Activated CD8-positive, alpha-beta memory T cell treated with anti-CD3 and anti-CD28 coated beads for 4 hours (primary cell): Measurements from ENCODE around the gene HIVEP2.

Experiments
- DNase-seq, 2 donors: peaks; one replicate each; pipeline ENCODE4 v3.0.0-alpha.2; 2020; ENCODE audit warnings: low read depth in 2 of 2

HIVEP2 gene

DNA sequence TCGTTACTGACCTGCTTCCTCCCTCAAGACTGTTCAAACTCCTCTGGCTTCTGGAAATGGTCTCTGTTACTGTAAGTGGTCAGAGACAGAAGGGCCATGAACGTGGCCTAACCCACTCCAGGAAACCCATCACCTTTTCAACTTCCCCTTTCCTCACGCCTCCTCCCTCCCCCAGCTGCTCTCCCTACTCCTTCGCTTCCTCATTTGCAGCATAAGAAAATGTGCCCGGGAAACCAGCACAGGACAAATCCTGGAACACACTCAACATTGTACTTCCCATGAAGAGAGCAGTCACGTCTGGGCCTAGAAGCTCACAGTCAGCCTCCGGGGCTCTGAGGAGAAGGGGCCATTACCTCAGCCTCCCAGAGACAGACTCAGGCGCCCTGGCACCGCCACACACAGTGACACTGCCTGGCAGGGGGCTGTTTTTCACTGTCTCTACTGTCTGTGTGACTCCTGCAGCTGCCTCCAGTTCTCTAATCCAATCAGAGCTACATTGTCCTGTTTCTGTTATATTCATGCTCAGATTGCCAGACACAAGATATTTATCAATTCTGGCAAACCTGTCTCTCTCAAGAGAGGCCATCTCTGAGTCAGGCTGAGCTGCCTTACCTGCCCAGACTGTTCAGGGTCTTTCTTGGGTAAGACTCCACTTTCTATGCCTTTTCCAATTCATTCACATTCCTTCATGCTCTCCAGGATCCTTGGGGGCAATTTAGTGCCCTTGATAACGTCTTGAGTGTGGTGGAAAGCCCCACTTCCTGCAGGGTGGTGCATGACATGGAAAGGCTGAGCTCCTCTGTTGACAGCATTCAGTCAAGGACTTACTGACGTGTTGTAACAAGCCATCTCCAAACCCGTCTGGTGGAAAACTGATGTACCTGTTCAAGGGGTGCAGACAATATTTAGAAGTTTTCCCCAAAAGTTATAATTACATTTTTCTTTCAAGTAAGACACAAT is 242.2 kb downstream of the HIVEP2 start:
- no peak for DNase-seq
